GM21576 (cell line): Measurements from ENCODE around the gene FGGY.
"Not testable (repeated sequence)": the region's sequence is repeated elsewhere in the genome, so short reads cannot be mapped to it uniquely, and the experiment has no call there.

Experiments used
- ATAC-seq: cut with Tn5 transposase; IDR thresholded peaks from one replicate; pipeline ENCODE4 v1.9.1; 2021; ENCODE audit warnings: mild to moderate bottlenecking, moderate library complexity; ENCODE audit not compliant: unreplicated experiment

FGGY gene

GRCh38 chr1:59285691-59286090, 11.2 kb upstream of the FGGY start:
- ATAC-seq: no peak

DNA sequence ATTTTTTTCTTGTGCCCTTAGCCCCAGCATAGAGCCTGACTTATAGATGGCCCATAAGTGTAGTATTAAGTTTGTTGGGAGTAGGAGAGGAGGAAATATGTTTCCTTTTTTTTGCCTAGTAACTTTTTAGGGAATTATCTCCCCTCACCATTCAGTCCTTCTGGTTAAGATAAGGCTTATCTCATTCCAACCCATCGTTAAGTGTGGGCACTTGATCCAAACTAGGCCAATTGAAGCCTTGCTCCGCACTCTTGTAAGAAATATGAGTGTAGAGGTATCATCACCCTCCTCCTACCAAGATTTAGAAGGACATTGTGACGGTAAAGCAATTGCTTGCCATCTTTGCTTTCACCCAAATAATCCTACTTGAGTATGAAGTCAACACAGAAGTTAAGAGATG, 8.8 kb upstream of the FGGY start:
- no peak for ATAC-seq

GRCh38 chr1:59289570-59289969, 7.3 kb upstream of the FGGY start:
- no peak for ATAC-seq

DNA sequence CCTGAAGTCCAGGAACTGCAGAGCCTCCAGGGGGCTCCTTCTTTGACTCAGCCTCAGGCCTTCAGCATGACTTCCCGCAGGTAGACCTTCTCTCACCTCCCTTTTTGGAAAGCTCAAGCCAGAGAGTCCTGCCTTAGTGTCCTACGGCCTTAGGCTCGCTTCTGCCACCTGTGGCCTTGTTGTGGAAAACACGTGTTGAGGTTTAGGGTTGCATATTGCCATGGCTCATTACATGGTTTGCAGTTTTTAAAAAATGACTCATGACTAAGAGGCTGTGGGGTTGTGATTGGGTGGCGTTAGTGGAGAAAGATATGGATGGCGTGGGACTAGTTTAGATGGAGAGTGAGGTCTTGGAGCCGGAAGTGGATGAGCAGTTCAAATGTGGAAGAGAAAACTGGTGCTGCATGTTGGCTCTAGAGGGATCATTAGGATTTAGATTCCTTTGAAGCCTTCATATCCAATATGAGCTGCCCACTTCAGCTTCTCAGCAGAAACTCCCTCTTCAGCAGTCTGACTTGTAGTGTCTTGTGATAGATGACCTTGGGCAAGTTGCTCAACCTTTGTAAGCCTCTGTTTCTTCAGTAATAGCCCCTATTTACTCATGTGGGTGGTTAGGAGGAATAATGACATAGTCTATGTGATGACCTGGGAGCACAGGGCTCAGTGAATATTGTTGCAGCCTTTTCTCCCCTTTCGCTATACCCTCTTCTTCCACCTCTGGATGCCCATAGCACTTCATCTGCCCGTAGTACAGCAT, 6.5 kb upstream of the FGGY start:
- ATAC-seq: peak; percentile 64

GRCh38 chr1:59291561-59291960, 5.3 kb upstream of the FGGY start:
- no peak for ATAC-seq

DNA sequence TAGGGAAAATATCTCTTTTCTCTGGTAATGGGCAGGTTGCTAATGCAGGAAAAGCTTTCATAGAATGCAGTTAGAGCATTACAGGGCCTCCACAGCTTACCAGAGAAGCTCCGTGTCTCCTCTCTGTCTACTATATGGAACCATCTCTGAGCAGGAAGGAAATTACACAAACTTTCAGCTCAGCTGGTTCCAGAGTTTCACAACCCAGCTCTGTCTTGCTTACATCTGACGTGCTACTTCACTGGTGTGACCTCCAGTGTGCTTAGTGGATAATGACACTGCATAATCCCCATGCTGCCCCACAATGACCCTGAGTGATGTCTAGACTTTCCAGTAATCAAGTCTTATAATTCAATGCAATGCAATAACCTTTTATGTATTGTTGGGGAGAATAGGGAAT, 4.3 kb upstream of the FGGY start:
- no peak for ATAC-seq

DNA sequence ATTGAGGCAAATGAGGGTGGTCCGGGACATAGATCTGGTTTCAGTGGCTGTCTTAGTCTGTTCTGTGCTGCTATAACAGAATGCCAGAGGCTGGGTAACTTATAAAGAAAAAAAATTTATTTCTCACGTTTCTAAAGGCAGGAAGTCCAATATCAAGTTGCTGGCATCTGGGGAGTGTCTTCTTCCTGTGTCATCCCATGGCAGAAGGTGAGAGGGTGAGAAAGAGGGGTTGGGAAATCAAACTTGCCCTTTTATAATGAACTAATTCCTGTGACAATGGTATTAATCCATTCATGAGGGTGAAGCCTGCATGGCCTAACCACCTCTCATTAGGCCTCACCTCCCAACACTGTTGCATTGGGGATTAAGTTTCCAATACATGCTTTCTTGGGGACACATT, 3.7 kb upstream of the FGGY start:
- no peak for ATAC-seq

GRCh38 chr1:59293849-59294248, 3.0 kb upstream of the FGGY start:
- ATAC-seq: no peak

GRCh38 chr1:59294423-59294822, 2.5 kb upstream of the FGGY start:
- no peak for ATAC-seq

DNA sequence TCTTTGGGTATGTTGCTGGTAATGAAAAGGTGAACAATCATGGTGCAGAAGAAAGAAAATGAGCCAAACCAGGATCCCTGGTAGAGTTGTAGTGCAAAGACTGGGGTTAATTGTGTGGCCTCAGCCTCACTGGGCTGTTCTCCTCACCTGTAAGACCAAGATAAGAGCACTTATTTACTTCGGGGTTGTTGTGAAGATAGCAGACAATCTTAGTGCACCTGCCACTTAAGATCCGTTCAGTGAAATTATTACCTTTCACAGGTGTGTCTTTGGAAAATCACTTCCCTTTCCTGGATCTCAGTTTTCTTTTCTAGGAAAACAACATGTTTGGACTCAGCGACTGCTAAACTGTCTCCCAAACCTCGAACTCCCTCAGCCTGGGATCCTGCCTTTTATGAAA, 1.3 kb upstream of the FGGY start:
- ATAC-seq: no peak

GRCh38 chr1:59298026-59298583, 1.2 kb downstream of the FGGY start:
- no peak for ATAC-seq

DNA sequence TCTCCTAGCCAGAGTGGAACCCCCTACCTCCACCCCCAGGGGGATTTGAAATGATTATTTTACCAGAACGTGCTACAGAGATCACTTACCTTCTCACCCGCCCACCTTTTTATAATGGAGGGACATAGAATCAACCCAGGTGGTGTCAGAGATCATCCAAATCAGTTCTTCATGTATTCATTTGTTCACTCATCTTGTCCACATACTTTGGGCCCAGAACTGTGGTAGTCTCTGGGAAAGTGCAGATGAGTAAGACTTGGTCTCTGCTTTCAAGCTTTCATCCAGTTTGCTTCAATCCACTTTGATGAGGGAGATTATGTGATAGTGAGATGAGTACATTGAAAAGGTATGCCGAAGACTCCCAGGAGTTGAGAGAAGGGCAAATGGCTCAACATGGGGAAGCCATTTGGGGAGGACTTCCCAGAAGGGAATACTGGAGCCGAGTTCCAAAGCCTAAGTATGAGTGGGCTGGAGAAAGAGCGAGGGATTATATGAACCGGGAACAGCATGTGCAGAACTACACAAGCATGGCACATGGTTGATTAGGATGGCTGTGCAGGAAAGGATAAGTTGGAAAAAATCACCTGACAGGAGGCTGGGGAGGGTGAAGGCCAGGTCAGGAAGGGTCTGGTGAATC, 1.9 kb downstream of the FGGY start:
- ATAC-seq: no peak

DNA sequence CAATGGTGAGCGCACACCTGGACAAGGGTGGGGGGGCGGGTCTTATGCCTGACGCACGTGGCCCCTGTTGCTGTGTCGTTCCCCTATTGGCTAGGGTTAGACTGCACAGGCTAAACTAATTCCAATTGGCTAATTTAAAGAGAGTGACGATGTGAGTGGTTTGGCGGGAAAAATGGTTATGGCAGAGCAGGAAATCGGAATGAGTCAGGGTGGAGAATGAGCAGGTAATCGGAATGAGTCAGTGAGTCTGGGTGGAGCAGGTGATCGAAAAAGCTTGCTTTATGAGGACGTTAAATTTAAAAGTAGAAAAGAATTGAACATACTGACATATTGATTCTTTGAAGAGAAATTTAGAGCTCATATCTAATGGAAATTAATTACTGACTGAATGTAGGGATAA, 2.8 kb downstream of the FGGY start:
- ATAC-seq: not testable (repeated sequence)

DNA sequence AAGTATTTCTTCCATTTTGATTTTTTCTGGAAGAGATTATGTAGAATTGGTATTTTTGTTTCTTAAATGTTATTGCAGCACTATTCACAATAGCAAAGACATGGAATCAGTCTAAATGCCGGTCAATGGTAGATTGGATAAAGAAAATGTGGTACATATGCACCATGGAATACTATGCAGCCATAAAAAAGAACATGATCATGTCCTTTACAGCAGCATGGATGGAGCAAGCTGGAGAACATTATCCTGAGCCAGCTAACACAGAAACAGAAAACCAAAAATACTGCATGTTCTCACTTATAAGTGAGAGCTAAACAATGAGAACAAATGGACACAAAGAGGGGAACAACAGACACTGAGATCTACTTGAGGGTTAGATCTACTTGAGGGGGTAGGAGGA, 5.4 kb downstream of the FGGY start:
- ATAC-seq: no peak

DNA sequence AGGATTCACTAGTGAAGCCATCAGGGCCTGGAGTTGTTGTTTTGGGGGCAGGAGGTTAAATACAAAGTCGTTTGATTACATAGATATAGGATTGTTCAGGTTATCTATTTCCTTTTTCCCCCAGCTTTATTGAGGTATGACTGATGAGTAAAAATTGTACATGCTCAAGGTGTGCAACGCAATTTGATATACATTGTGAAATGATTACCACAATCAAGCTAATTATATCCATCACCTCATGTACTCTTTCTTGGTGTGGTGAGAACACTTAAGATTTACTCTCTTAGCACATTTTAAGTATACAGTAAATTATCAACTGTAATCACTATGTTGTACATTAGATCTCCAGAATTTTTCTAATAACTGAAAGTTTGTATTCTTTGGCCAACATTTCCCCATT, 6.0 kb downstream of the FGGY start:
- ATAC-seq: no peak

DNA sequence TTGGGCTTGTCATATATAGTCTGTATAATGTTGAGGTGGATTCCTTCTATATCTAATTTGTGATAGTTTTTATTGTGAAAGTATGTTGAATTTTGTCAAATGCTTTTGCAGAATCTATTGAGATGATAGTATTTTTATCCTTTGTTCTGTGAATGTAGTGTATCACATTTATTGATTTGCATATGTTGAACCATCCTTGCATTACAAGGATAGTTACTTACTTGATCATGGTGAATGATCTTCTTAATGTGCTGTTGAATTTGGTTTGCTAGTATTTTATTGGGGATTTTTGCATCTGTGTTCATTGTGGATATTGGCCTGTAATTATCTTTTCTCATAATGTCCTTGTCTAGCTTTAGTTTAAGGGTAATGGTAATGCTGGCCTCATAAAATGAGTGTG, 8.3 kb downstream of the FGGY start:
- ATAC-seq: no peak

DNA sequence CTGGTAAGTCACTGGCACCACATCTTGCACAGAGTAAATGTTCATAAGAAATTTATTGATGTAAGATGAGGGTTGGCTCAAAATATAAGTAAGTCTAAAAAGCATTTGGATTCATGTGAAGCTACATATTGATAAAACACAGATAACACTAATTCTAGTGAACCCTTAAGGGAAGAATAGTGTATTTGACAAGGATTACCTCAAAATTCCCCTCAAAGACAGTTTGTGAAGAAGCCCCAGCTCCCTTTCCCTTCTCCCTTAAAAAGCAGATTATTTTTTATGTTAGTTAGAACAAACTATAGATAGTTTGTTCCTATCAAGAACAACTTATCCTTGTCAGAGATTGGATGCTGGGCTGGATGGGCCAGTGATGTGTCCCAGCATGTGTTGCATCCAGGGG, 10.7 kb downstream of the FGGY start:
- ATAC-seq: no peak

DNA sequence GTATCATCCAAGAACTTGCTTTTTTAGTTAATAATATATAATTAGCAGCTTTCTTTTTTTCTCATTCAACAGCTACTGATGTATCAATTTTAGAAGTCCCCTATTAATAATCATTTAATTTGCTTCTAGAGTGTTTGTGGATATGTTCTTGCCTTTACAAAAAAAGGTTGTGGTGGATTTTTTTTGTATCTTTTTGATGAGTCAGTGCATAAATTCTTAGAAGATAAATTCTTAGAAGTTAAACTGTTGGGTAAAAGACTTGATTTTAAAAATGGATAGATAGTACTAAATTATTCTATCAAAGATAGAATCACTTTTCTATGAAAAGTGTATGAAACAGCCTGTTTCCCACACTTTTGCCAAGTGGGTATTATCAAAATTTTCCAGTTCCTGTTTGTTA, 11.9 kb downstream of the FGGY start:
- no peak for ATAC-seq

DNA sequence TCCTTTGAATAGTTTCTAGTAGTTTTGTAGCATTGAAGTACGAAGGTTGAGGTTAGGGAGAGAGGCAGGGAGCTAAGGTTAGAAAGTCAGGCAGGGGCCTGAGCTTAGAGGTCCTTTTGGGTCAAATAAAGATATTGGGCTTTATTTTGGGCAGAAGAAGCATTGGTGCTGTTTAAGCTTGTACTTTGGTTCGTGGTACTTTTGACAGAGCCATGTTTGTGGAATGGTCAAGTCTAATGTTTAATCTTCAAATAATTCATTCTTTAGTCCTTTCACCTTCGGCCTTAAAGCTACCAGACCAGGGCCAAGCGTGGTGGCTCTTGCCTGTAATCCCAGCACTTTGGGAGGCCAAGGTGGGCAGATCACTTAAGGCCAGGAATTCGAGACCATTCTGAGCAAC, 12.5 kb downstream of the FGGY start:
- ATAC-seq: no peak

DNA sequence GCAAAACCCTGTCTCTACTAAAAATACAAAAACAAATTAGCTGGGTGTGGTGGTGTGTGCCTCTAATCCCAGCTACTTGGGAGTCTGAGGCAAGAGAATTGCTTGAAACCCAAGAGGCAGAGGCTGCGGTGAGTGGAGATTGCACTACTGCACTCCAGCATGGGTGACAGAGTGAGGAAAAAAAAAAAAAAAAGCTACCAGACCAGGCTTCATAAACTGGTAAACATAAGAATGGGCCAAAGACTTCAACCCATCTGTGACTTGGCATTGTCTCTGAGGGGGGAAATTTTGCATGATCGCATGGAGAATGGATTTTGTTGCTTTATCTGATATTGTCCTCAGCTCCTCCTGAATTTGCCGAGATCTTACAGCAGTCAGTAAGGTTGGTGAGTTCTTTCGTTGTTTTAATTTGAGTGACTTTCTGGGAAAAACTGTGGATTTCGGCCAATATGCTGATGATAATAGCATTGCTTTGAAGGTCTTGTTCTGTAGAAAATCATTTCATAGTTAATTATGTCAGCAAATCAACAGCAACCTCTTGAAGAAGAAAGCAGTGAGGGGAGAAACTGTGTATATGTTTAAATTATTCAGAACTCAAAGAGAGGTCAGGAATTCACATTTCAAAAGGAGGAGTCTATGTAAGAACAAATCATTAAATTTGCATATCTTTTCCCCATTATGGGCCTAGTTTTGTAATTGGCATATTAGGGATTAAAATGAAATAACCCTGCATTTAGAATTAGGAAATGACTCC, 13.1 kb downstream of the FGGY start:
- ATAC-seq: no peak

DNA sequence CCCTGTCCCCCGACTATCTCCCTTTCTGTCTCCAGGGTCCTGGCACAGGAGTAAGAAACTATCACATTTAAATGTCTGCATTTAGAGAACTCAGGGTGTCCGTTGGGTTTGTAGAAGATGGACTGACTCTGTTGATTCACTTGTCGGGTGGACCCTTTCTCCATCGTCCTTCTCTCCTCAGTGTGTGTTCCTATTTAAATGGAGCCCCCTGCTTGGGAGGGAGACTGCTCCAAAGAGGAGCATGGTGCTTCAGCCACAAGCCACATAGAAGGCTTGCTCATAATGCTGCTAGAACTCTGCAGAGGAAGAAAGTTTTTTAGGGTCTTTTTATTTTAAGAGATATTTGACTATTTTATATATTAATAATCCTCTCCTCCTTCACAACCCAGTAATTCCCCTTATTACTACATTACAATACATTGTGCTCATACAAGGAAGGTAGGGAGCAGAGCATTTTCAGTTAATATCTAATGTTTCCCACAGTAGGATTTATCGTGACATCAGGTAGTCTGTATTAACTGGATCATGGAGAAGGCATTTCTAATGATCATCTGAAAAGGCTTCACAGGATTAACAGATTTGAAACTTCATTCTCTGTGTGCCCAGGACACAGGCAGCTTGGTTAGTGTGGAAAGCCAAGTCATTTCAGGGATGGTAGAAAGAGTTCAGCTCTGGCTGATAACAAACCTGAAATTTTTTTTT, 13.8 kb downstream of the FGGY start:
- ATAC-seq: no peak
